ENCODE data around the gene CARS2.
"Not testable (repeated sequence)": the region's sequence is repeated elsewhere in the genome, so short reads cannot be mapped to it uniquely, and the experiment has no call there.

Gene CARS2

GRCh38 chr13:110636701-110637201 is 69.2 kb downstream of the CARS2 start:
- no peak for DNase-seq

DNA sequence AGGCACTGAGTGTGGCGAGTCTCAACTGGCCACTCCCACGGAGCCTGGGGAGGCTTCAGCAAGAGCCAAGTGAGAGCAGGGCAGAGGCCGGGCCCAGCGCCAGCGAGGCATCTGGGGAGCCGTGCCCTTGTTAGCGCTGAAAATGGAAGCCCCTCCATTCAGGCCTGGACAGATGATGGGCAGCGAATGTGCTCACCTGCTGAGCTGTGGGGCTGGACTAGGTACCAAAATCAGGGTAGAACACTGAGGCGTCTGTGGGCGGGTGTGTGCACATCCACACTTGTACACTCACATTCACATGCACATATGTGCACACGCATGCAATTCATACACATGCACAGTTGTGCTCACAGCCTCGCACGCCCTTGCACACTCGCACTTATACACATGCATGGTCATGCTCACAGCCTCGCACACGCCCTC is 69.9 kb downstream of the CARS2 start:
- DNase-seq, result no peak

DNA sequence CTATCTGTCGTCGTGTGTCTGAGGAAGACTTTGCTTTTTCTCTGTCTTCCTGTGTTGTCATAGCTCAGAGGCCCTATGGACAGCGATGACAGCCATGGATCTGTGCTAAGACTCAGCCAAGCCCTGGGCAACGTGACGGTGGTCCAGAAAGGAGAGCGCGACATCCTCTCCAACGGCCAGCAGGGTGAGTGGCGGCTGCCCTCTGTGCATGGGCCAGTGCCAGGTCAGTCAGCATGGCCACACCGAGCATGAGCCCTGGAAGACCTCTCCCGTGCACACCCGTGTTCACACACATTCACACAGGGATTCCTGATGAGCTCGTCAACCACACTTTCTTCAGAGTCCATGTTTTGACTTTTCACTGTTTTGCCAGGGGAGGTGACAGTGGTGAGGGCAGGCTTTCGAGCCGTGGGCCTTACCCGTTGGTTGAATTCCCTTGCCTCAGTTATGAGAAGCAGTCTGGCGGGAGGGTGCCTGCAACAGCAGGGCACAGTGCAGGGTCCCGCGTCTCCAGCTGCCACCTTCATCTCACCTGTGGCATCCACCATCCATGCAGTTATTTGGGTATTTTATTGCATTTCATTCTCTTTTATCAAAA is 70.4 kb downstream of the CARS2 start:
- DNase-seq, result no peak

DNA sequence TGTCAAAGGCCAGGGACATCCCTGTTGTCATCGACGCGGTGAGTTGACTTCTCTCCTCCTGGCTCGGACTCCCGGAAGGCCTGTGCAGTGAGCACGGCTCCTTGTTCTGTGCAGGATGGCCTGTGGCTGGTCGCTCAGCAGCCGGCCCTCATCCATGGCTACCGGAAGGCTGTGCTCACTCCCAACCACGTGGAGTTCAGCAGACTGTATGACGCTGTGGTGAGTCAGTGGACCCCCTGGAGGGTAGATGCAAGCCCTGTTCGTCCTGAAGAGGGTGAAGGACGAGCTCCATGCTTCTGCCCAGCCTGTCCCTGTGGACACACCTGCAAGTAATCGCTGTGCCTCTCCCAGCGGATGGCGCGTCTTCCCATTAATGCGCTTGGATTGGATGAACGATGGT is 71.4 kb downstream of the CARS2 start:
- no peak for DNase-seq

DNA sequence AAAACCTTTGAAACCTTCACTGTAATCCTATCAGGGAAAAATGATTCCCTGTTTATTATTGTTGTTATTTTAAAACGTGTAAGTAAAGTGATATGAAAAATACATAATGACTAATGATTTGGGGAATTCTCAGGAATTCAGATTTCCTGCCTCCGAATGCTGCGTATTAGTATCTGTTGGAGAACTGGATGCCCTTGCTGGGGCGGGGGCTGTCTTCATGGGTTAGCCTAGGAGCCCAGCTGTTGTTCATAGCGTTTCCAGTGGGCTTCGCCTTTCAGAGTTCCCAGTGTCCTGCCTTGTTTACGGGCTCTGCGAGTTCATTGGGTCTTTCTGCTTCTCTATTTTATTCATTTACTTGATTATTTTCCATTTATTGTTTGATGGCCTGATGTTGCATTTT is 72.1 kb downstream of the CARS2 start:
- no peak for DNase-seq

DNA sequence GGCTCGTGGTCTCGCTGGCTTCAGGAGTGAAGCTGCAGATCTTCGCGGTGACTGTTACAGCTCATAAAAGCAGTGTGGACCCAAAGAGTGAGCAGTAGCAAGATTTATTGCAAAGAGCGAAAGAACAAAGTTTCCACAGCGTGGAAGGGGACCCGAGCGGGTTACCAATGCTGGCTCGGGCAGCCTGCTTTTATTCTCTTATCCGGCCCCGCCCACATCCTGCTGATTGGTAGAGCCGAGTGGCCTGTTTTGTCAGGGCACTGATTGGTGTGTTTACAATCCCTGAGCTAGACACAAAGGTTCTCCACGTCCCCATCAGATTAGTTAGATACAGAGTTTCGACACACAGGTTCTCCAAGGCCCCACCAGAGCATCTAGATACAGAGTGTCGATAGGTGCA is 73.7 kb downstream of the CARS2 start:
- not testable (repeated sequence) for DNase-seq

DNA sequence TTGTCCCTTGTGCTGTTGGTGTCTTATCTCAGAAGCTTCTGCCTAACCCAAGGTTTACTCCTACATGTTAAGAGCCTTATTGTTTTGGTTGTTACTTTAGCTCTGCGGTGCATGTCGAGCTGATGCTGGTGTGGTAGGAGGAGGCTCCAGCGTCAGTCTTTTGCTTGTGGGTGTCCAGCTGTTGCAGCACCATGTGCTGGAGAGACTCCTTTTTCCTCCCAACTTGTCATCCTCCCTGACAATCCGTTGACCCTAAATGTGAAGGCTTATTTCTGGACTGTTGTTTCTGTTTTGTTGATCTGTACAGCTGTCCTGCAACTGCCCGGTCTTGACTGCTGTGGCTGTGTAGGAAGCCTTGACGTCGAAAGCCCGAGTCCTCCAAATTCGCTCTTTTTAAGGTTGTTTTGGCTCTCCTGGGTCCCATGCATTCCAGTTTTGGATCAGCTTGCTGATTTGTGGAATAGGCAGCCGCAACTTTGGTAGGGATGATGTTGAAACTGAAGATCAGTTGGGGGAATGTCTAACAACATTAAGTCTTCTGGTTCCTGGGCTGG is 75.3 kb downstream of the CARS2 start:
- no peak for DNase-seq

- DNase-seq, result peak in 1 of 5 donors; percentile 62
Observed at GRCh38 chr13:110629735-110630134, 76.2 kb downstream of the CARS2 start.

DNA sequence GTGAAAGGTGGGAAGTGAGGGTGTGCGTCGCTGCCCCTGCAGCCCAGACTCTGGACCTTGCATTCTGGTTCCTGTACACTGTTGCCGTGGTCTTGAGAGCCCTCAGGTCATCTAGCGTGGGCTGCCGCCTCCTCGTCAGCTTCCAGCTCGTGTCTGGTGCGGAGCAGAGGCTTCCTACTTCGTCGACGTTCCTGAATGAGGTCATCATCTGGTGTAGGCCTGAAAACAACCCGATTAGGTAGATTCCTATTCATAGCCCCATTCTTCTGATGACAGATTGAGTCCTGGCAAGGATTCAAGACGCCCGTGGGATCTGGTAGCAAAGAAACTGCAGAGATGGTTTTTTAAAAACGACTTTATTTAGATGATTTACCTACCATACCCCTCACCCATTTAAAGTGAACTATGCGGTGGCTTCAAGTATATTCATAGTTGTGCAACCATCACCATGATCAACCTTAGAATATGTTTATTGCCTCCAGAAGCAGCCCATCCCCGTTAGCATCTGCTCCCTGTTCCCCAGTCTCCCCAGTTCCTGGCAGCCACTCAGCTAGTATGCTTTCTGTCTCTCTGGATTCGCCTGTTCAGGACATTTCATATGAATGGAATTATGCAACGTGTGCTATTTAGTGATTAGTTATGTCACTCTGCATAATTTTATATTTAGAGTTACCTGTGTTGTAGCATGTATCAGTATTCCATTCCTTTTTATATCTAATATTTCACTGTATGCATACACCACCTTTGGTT is 76.8 kb downstream of the CARS2 start:
- DNase-seq, result no peak

- no peak for DNase-seq
Observed at GRCh38 chr13:110628477-110628793, 77.5 kb downstream of the CARS2 start.

DNA sequence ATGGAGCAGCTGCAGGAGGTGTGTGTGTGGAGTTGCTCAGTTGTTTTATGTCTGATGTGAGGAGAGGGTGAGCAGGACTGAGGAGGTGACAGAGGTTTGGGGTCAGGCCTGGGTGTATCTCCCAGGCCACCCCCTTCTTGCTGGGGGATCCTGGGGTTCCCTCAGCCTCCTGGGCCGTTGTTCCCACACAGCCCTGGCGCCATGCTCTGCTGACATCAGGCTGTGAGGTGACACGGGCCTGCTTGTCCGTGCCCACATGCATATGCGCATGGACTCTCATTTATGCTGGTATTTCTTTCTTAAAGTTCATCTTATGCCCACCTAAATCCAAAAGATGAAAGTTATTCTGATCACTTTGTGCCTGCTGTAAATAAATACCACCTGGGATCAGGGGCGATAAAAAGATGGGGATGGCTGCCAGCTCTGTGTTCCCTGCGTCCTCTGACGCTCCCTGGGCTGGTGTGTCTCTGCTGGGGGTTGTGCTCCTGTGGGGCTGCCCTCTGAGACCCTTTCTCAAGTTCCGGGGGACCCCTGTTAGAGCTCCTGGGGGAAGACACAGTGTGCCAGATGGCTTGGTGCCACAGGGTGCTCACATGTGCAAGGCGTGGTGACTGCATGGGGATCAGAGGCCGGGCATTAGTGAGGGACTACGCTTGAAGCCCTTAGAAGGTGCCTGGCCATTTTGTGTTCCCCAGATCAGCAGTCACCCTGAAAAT is 78.0 kb downstream of the CARS2 start:
- DNase-seq, result no peak

- no peak for DNase-seq
Observed at GRCh38 chr13:110627351-110627750, 78.6 kb downstream of the CARS2 start.

GRCh38 chr13:110626521-110626920 is 79.4 kb downstream of the CARS2 start:
- DNase-seq, result no peak

- no peak for DNase-seq
Observed at GRCh38 chr13:110625771-110626321, 80.1 kb downstream of the CARS2 start.

DNA sequence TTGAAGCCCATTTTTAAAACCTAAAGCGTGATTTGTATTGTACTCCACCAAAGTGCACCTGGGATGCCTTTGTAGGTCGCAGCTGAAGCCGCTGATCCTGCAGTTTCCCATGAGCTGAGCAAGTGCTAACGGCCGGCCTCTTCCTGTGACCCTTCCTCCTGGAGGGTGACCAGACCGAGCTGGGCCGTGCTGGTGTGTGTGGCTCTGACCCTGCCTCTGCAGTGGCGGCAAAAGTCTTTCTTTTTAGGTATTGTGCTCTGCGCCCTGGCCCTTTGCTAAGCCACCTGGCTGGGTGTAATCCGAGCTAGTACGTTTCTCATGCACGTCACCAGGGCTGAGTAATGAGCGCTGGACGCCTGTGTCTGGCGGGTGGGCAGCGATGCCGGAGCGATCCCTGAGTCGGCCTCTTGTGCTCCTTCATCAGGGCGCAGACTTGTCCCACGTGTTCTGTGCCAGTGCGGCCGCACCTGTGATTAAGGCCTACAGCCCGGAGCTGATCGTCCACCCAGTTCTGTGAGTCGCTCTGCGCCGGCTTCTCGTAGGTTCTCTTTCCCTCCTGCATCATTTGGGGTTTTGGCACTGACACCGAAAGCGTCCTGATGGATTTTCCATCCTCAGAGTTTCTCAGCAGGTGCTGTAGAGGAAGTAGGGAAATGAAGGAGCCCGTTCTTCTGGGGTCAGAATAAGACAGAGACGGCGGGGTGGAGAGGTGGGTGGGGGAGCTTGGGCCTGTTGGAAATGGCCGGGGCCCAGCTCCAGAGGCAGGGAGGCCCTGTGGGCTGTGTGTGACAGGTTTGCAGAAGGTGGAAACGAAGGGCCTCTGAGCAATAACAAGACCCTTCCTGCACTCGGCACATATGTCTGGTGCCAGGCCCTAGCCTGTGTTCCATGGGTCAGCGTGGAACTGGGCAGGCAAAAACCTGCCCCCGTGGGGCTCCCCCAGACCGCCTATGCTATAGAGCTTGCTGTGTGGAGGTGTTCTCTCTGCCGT is 80.9 kb downstream of the CARS2 start:
- no peak for DNase-seq

DNA sequence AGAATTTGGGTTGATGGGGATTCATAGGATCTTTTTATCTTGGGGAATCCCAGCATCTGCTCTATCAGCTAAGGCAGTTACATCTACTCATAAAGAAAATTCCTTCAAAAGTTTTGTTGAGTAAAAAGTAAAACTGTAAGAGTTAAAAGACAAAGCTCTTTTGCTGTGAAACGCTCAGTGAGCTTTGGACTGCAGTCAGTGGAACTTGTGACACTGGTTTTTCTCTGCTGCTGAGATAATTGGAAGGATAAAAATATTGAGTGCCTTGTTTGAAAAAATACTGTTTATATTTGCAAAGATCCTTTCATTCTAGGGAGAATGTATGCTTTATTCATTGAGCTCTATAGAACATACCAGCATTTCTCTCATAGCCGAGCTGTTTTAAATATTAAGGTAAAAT is 85.3 kb downstream of the CARS2 start:
- DNase-seq, result no peak

DNA sequence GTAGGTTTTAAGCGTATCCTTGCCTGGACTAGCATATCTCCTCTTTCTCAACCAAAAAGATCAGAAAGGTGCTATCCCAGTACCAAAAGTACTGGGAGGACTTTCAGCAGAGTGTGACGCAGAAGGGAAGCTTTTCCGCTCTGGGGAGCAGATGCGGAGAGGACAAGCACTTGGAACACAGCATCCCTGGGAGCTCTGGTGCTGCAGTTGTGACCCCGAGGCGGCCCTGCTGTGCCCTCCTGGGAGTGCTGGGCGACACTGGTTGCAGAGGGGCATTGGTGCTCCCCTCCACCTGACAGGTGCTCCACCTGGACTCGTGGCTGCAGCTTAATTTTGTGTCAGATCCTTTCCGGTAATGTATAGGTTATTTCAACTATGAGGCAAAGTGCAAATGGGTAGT is 87.1 kb downstream of the CARS2 start:
- no peak for DNase-seq

DNA sequence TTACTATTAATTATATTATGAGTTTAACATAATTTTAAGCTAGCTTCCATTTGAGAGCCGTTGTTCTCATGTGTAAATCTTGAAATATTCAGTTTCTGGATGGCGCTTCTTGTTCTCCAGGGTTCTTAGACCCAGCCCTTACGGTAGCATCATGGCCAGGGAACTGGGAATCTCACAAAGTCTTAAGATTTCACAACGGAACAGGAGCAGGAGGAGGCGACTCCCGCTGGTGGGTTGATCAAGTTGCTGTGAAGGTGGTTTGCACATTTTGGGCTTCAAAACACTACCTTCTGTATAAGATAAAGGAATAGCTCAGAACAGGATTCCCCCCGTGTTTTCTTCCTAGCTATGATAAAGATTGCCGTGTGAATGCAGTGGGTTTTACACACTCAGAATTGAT is 87.7 kb downstream of the CARS2 start:
- DNase-seq, result no peak

- no peak for DNase-seq
Observed at GRCh38 chr13:110617321-110618072, 88.4 kb downstream of the CARS2 start.

- DNase-seq, result peak in 1 of 5 donors; percentile 42
Observed at GRCh38 chr13:110616103-110617101, 89.5 kb downstream of the CARS2 start.

All from T-helper 1 cell (primary cell).